ENCODE results near the gene CD55.

GRCh38 chr1:207309745-207310273 lies 11.7 kb upstream of the CD55 start:
- no peak for TF ChIP-seq CTCF (conservative IDR thresholded peaks at IDR 0.05)
- no peak for TF ChIP-seq ZFX (IDR thresholded peaks at IDR 0.05)

Measured in C4-2B (cell line).